KMS-11 (cell line): ENCODE results near the gene ZFP36L2.

Source experiments
- H2AFZ ChIP-seq: fragments of 200-600 bp; sonication (generic); 2 replicates; pipeline ENCODE4 v1.6.1; 2016; ENCODE audit warnings: antibody characterized with exemption, mixed run types, low read depth
- H3K27ac ChIP-seq: fragments of 200-600 bp; sonication (generic); 2 replicates; pipeline ENCODE4 v1.6.1; 2016; ENCODE audit warnings: mild to moderate bottlenecking, mixed run types
- H3K27me3 ChIP-seq: fragments of 200-600 bp; sonication (generic); 2 replicates; pipeline ENCODE4 v1.6.1; 2017; ENCODE audit warnings: mild to moderate bottlenecking, low read depth, mixed run types, moderate library complexity; ENCODE audit not compliant: insufficient read depth
- H3K36me3 ChIP-seq: fragments of 200-600 bp; sonication (generic); 2 replicates; pipeline ENCODE4 v1.6.1; 2017; ENCODE audit warnings: mild to moderate bottlenecking, mixed run types; ENCODE audit not compliant: insufficient read depth
- H3K4me1 ChIP-seq: fragments of 200-600 bp; sonication (generic); 2 replicates; pipeline ENCODE4 v1.6.1; 2016; ENCODE audit warnings: mild to moderate bottlenecking, low read depth, mixed run types; ENCODE audit not compliant: poor library complexity, severe bottlenecking
- H3K4me2 ChIP-seq: fragments of 200-600 bp; sonication (generic); 2 replicates; pipeline ENCODE4 v1.7.0; 2016; ENCODE audit warnings: mild to moderate bottlenecking, mixed run types
- H3K4me3 ChIP-seq: fragments of 200-600 bp; sonication (generic); IDR thresholded peaks from 2 replicates; pipeline ENCODE4 v1.6.1; 2017; ENCODE audit warnings: low read depth, low read length, mixed read lengths; ENCODE audit not compliant: insufficient read depth
- H3K79me2 ChIP-seq: fragments of 200-600 bp; sonication (generic); 2 replicates; pipeline ENCODE4 v1.6.1; 2016; ENCODE audit warnings: low read depth, mixed run types; ENCODE audit not compliant: insufficient read depth
- H3K9ac ChIP-seq: fragments of 200-600 bp; sonication (generic); 2 replicates; pipeline ENCODE4 v1.6.1; 2016; ENCODE audit warnings: mild to moderate bottlenecking, mixed run types
- H4K20me1 ChIP-seq: fragments of 200-600 bp; sonication (generic); 2 replicates; pipeline ENCODE4 v1.6.1; 2016; ENCODE audit warnings: mild to moderate bottlenecking, mixed run types; ENCODE audit not compliant: insufficient read depth
- CTCF ChIP-seq: fragments of 200-600 bp; sonication (generic); conservative IDR thresholded peaks from 2 replicates; pipeline ENCODE4 v1.6.1; 2017; ENCODE audit warnings: low read depth, mild to moderate bottlenecking, antibody characterized with exemption, low read length, moderate library complexity, mixed read lengths

Gene ZFP36L2

GRCh38 chr2:43250015-43250414 is 23.6 kb upstream of the ZFP36L2 start:
- Histone ChIP-seq H3K36me3 (no peaks in the 10 kb centered on the region), H3K4me1 (no peaks in the 10 kb centered on the region), H3K4me3 (no peak overlapping the region), H3K4me2 (no peak overlapping the region), H3K9ac (no peak overlapping the region), H3K27me3 (no peaks in the 10 kb centered on the region), H2AFZ (no peak overlapping the region), H3K79me2 (no peaks in the 10 kb centered on the region), H3K27ac (no peak overlapping the region), H4K20me1 (no peaks in the 10 kb centered on the region)
- no peak for TF ChIP-seq CTCF

- H2AFZ ChIP-seq, result no peak overlapping the region
- no peak overlapping the region for H3K9ac ChIP-seq
- H4K20me1 ChIP-seq, result no peaks in the 10 kb centered on the region
- H3K27ac ChIP-seq, result no peak overlapping the region
- no peaks in the 10 kb centered on the region for H3K79me2 ChIP-seq
- no peak for TF ChIP-seq CTCF
- H3K27me3 ChIP-seq, result no peaks in the 10 kb centered on the region
- H3K36me3 ChIP-seq, result no peaks in the 10 kb centered on the region
- no peak overlapping the region for H3K4me3 ChIP-seq
- no peak overlapping the region for H3K4me2 ChIP-seq
- H3K4me1 ChIP-seq, result no peaks in the 10 kb centered on the region
Measured at GRCh38 chr2:43248621-43249020, 22.2 kb upstream of the ZFP36L2 start.

- Histone ChIP-seq H3K4me2 (no peak overlapping the region), H3K36me3 (no peaks in the 10 kb centered on the region), H3K4me3 (no peak overlapping the region), H3K27ac (no peak overlapping the region), H3K27me3 (no peaks in the 10 kb centered on the region), H4K20me1 (no peaks in the 10 kb centered on the region), H2AFZ (no peak overlapping the region), H3K79me2 (no peaks in the 10 kb centered on the region), H3K9ac (no peak overlapping the region), H3K4me1 (no peaks in the 10 kb centered on the region)
- TF ChIP-seq CTCF, result no peak
Measured at GRCh38 chr2:43246641-43247040, 20.2 kb upstream of the ZFP36L2 start.

- H3K79me2 ChIP-seq, result no peaks in the 10 kb centered on the region
- peaks cover 8% of the 10 kb centered on the region for H3K4me1 ChIP-seq
- H3K4me3 ChIP-seq, result no peak overlapping the region
- H4K20me1 ChIP-seq, result no peaks in the 10 kb centered on the region
- H3K36me3 ChIP-seq, result no peaks in the 10 kb centered on the region
- TF ChIP-seq CTCF, result no peak
- no peak overlapping the region for H2AFZ ChIP-seq
- no peak overlapping the region for H3K4me2 ChIP-seq
- H3K9ac ChIP-seq, result no peak overlapping the region
- no peak overlapping the region for H3K27ac ChIP-seq
- H3K27me3 ChIP-seq, result no peaks in the 10 kb centered on the region
Measured at GRCh38 chr2:43241558-43241957, 15.2 kb upstream of the ZFP36L2 start.

- H3K36me3 ChIP-seq, result no peaks in the 10 kb centered on the region
- H3K27ac ChIP-seq, result no peak overlapping the region
- peaks cover 8% of the 10 kb centered on the region for H3K4me1 ChIP-seq
- no peaks in the 10 kb centered on the region for H3K27me3 ChIP-seq
- H3K4me3 ChIP-seq, result no peak overlapping the region
- TF ChIP-seq CTCF, result no peak
- no peak overlapping the region for H2AFZ ChIP-seq
- no peaks in the 10 kb centered on the region for H4K20me1 ChIP-seq
- H3K4me2 ChIP-seq, result no peak overlapping the region
- H3K9ac ChIP-seq, result no peak overlapping the region
- no peaks in the 10 kb centered on the region for H3K79me2 ChIP-seq
Measured at GRCh38 chr2:43240766-43241150, 14.4 kb upstream of the ZFP36L2 start.
